ENCODE measurements around the gene PTPRO. TPM values are rescaled to one million over a fixed set of nuclear protein-coding genes. Genes with fewer than 3 reads are reported as not detected.

PTPRO gene
- total RNA-seq, 2 donors from 2014 or later: 1.3 to 2.6 TPM

GRCh38 chr12:15443611-15444010 lies 121.3 kb downstream of the PTPRO start:
- no peaks in the 10 kb centered on the region for H3K27me3 ChIP-seq
- ATAC-seq (no peak), DNase-seq (no peak)
- intact Hi-C loops (cut with DNase I): no loop called here
- TF ChIP-seq POLR2A (IDR thresholded peaks at IDR 0.05): no peak
- no peak for TF ChIP-seq CTCF (IDR thresholded peaks at IDR 0.05)
- WGBS, 2 donors: 49 to 52% methylated on average over 4 of the region's 4 CpGs
- no peaks in the 10 kb centered on the region for H3K4me1 ChIP-seq
- H3K36me3 ChIP-seq (replicated peaks in 1 of 2; ENCODE audit: insufficient read depth in 1 of 2, low read depth in 2 of 2): no peaks in the 10 kb centered on the region
- H3K4me3 ChIP-seq: no peak overlapping the region
- H3K9me3 ChIP-seq: no peaks in the 10 kb centered on the region
- no peak overlapping the region for H3K27ac ChIP-seq

DNA sequence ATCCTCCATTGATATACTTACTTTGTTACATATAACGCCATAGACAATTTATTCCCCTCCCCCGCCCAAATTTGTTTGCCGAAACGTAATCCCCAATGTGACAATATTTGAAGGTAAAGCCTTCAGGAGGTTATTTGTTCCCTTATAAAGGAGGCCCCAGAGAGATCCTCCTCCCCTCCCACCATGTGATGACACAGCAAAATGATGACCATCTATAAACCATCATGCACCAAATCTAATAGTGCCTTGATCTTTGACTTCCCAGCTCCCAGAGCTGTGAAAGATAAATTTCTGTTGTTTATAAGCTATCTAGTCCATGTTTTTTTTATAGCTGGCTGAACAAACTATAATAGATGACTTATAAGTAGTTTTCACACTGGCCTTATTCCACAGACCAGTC lies 122.2 kb downstream of the PTPRO start:
- TF ChIP-seq POLR2A (IDR thresholded peaks at IDR 0.05): no peak
- no peak for TF ChIP-seq CTCF (IDR thresholded peaks at IDR 0.05)
- H3K27ac ChIP-seq: no peak overlapping the region
- H3K4me1 ChIP-seq: no peaks in the 10 kb centered on the region
- ATAC-seq (no peak), DNase-seq (no peak)
- WGBS, 2 donors: 78 to 85% methylated on average over 4 of the region's 4 CpGs
- no peak overlapping the region for H3K4me3 ChIP-seq
- no peaks in the 10 kb centered on the region for H3K27me3 ChIP-seq
- intact Hi-C loops (cut with DNase I): no loop called here
- no peaks in the 10 kb centered on the region for H3K36me3 ChIP-seq (replicated peaks in 1 of 2; ENCODE audit: insufficient read depth in 1 of 2, low read depth in 2 of 2)
- H3K9me3 ChIP-seq: no peaks in the 10 kb centered on the region

- Histone ChIP-seq H3K9me3 (no peaks in the 10 kb centered on the region), H3K4me1 (no peaks in the 10 kb centered on the region), H3K4me3 (no peak overlapping the region), H3K27me3 (no peaks in the 10 kb centered on the region), H3K27ac (no peak overlapping the region), H3K36me3 (replicated peaks in 1 of 2; ENCODE audit: insufficient read depth in 1 of 2, low read depth in 2 of 2) (no peaks in the 10 kb centered on the region)
- DNase-seq (no peak), ATAC-seq (no peak)
- TF ChIP-seq POLR2A (IDR thresholded peaks at IDR 0.05): no peak
- TF ChIP-seq CTCF (IDR thresholded peaks at IDR 0.05): no peak
- WGBS, 2 donors: 52 to 61% methylated on average over 4 of the region's 4 CpGs
- intact Hi-C loops (cut with DNase I): no loop called here
Measured at GRCh38 chr12:15446807-15447206, 124.5 kb downstream of the PTPRO start.

DNA sequence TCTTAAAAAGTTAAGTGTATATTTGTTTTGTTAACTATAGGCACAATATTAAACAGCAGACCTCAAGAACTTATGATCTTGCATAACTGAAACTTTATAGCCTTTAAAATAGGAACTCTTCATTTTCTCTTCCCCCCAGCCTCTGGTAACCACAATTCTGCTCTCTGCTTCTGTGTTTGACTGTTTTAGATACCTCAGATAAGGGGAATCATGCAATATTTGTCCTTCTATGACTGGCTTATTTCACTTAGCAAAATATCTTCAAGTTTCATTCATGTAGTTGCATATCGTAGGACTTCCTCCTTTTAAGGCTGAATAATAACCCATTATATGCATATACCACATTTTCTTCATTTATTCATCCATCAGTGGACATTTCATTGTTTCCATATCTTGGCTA lies 131.3 kb downstream of the PTPRO start:
- Histone ChIP-seq H3K4me1 (no peaks in the 10 kb centered on the region), H3K27ac (no peak overlapping the region), H3K27me3 (no peaks in the 10 kb centered on the region), H3K36me3 (replicated peaks in 1 of 2; ENCODE audit: insufficient read depth in 1 of 2, low read depth in 2 of 2) (no peaks in the 10 kb centered on the region), H3K4me3 (no peak overlapping the region), H3K9me3 (peaks cover 0 to 8% (median 0%) of the 10 kb centered on the region in 3 donors)
- ATAC-seq (no peak), DNase-seq (no peak)
- 38 to 48% methylated on average over 1 of the region's 1 CpG for WGBS, 2 donors
- no peak for TF ChIP-seq POLR2A (IDR thresholded peaks at IDR 0.05)
- TF ChIP-seq CTCF (IDR thresholded peaks at IDR 0.05): no peak
- intact Hi-C loops (cut with DNase I): no loop called here

GRCh38 chr12:15458008-15458407 lies 135.7 kb downstream of the PTPRO start:
- no peak overlapping the region for H3K27ac ChIP-seq
- H3K4me3 ChIP-seq: no peak overlapping the region
- ATAC-seq (no peak), DNase-seq (no peak)
- intact Hi-C loops (cut with DNase I): no loop called here
- no peaks in the 10 kb centered on the region for H3K4me1 ChIP-seq
- H3K36me3 ChIP-seq (replicated peaks in 1 of 2; ENCODE audit: insufficient read depth in 1 of 2, low read depth in 2 of 2): no peaks in the 10 kb centered on the region
- WGBS, 2 donors: 86 to 95% methylated on average over 1 of the region's 1 CpG
- no peaks in the 10 kb centered on the region for H3K27me3 ChIP-seq
- peaks cover 0 to 12% (median 0%) of the 10 kb centered on the region in 3 donors for H3K9me3 ChIP-seq
- TF ChIP-seq POLR2A (IDR thresholded peaks at IDR 0.05) (no peak), CTCF (IDR thresholded peaks at IDR 0.05) (no peak)

All from body of pancreas (tissue), 4 donors.